Stimulated activated CD8-positive, alpha-beta memory T cell treated with anti-CD3 and anti-CD28 coated beads, Interleukin-4, amount 100 ng/mL, for 48 hours (primary cell): ENCODE results near the gene TAS2R50.
"Not testable (repeated sequence)": the region's sequence is repeated elsewhere in the genome, so short reads cannot be mapped to it uniquely, and the experiment has no call there.

Experiments used
- DNase-seq: peaks from one replicate; pipeline ENCODE4 v3.0.0-alpha.2; 2020

Gene TAS2R50

GRCh38 chr12:10986812-10987211, at the start of gene TAS2R50:
TSS of gene TAS2R50 (minus strand) at chr12:10986912. CDS start at chr12:10986860, 52 bp downstream.
- no peak for DNase-seq

- not testable (repeated sequence) for DNase-seq
These were observed 47.2 kb upstream of the TAS2R50 start for GRCh38 chr12:11033959-11034358.

- DNase-seq = no peak
These were observed 44.6 kb upstream of the TAS2R50 start, which contains the start of gene TAS2R31 for GRCh38 chr12:11031307-11031706. TSS of gene TAS2R31 (minus strand) at chr12:11031407. CDS start at chr12:11031335, 72 bp downstream.

- DNase-seq = no peak
These were observed 39.4 kb upstream of the TAS2R50 start for GRCh38 chr12:11026118-11026517.

- DNase-seq = no peak
These were observed 36.7 kb upstream of the TAS2R50 start for GRCh38 chr12:11023387-11023786.

GRCh38 chr12:11022520-11022919, 35.8 kb upstream of the TAS2R50 start, which contains the start of gene TAS2R19:
TSS of gene TAS2R19 (minus strand) at chr12:11022620. CDS start at chr12:11022571, 49 bp downstream.
- no peak for DNase-seq

- DNase-seq = no peak
These were observed 30.2 kb upstream of the TAS2R50 start for GRCh38 chr12:11016937-11017336.

GRCh38 chr12:11015775-11016430, 29.2 kb upstream of the TAS2R50 start:
- no peak for DNase-seq

- DNase-seq = no peak
These were observed 27.5 kb upstream of the TAS2R50 start for GRCh38 chr12:11014234-11014633.

- DNase-seq = no peak
These were observed 20.9 kb upstream of the TAS2R50 start for GRCh38 chr12:11007608-11008007.

- no peak for DNase-seq
These were observed 11.5 kb upstream of the TAS2R50 start, which contains the start of gene TAS2R20 for GRCh38 chr12:10998204-10998603. TSS of gene TAS2R20 (minus strand) at chr12:10998304. CDS start at chr12:10997875, 429 bp downstream.

GRCh38 chr12:10994307-10994706, 7.6 kb upstream of the TAS2R50 start:
- DNase-seq = no peak

- no peak for DNase-seq
These were observed 2.4 kb upstream of the TAS2R50 start for GRCh38 chr12:10989107-10989506.

- no peak for DNase-seq
These were observed 4.5 kb downstream of the TAS2R50 start for GRCh38 chr12:10982244-10982643.

GRCh38 chr12:10974965-10975364, 11.7 kb downstream of the TAS2R50 start:
- DNase-seq = no peak

- no peak for DNase-seq
These were observed 17.8 kb downstream of the TAS2R50 start for GRCh38 chr12:10968765-10969456.

- no peak for DNase-seq
These were observed 19.3 kb downstream of the TAS2R50 start for GRCh38 chr12:10967409-10967808.

GRCh38 chr12:10966314-10966713, 20.4 kb downstream of the TAS2R50 start:
- no peak for DNase-seq

GRCh38 chr12:10965476-10965875, 21.2 kb downstream of the TAS2R50 start:
- no peak for DNase-seq

GRCh38 chr12:10960211-10960610, 26.5 kb downstream of the TAS2R50 start:
- DNase-seq = no peak

- no peak for DNase-seq
These were observed 26.9 kb downstream of the TAS2R50 start for GRCh38 chr12:10959804-10960203.

GRCh38 chr12:10957741-10958140, 29.0 kb downstream of the TAS2R50 start:
- DNase-seq = no peak

GRCh38 chr12:10956085-10956484, 30.6 kb downstream of the TAS2R50 start:
- no peak for DNase-seq

GRCh38 chr12:10952645-10953044, 34.1 kb downstream of the TAS2R50 start:
- no peak for DNase-seq
